Measurements from ENCODE around the gene SLC25A36.
"Not testable (repeated sequence)": the region's sequence is repeated elsewhere in the genome, so short reads cannot be mapped to it uniquely, and the experiment has no call there.

SLC25A36 gene

DNA sequence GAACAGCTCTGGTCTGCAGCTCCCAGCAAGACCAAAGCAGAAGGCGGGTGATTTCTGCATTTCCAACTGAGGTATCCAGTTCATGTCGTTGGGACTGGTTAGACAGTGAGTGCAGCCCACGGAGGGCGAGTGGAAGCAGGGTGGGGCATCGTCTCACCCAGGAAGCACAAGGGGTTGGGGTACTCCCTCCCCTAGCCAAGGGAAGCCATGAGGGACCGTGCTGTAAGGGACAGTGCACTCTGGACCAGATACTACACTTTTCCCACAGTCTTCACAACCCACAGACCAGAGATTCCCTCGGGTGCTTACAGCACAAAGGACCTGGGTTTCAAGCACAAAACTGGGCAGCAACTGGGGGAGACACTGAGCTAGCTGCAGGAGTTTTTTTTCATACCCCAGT is 8.5 kb upstream of the SLC25A36 start:
- DNase-seq, result no peak

GRCh38 chr3:140933552-140933951 is 8.1 kb upstream of the SLC25A36 start:
- DNase-seq, result no peak

DNA sequence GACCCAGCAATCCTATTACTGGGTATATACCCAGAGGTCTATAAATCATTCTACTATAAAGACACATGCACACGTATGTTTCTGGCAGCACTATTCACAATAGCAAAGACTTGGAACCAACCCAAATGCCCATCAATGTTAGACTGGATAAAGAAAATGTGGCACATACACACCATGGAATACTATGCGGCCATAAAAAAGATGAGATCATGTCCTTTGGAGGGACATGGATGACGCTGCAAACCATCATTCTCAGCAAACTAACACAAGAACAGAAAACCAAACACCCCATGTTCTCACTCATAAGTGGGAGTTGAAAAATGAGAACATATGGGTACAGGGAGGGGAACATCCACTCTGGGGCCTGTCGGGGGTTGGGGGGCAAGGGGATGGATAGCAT is 2.3 kb upstream of the SLC25A36 start:
- not testable (repeated sequence) for DNase-seq

DNA sequence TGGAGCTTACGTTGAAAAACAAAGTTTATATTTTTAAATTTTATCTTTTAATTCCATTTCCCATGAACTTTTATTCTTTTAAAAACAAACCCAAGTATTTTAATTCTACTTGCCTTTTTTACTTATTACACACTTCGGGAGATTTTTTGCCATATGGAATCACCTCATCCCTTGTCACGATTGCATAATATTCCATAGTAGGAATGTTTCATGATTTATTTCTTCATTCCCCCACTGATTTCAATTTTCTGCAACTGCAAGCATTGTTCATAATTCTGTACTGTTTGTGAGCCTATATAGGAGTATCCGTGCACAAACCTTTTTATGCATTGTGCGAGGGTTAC is 574 bp upstream of the SLC25A36 start:
- no peak for DNase-seq

- DNase-seq, result peak; percentile 66
These were observed 827 bp downstream of the SLC25A36 start for GRCh38 chr3:140942221-140943104.

- DNase-seq, result no peak
These were observed 2.3 kb downstream of the SLC25A36 start for GRCh38 chr3:140943781-140944552.

- DNase-seq, result no peak
These were observed 7.0 kb downstream of the SLC25A36 start for GRCh38 chr3:140948460-140949249.

- no peak for DNase-seq
These were observed 8.5 kb downstream of the SLC25A36 start for GRCh38 chr3:140950144-140950543.

GRCh38 chr3:140950863-140951262 is 9.2 kb downstream of the SLC25A36 start:
- no peak for DNase-seq

DNA sequence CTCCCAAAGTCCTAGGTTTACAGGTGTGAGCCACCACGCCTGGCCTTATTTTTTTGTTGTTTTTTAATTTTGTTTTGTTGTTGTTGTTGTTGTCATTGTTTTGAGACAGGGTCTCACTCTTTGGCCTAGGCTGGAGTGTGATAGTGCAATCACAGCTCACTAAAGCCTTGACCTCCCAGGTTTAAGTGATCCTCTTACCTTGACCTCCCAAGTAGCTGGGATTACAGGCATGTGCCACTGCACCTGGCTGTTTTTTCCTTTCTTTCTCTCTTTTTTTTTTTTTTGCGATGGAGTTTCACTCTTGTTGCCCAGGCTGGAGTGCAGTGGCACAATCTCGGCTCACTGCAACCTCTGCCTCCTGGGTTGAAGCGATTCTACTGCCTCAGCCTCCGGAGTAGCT is 10.1 kb downstream of the SLC25A36 start:
- not testable (repeated sequence) for DNase-seq

GRCh38 chr3:140953028-140953960 is 11.7 kb downstream of the SLC25A36 start:
- DNase-seq, result peak; percentile 84

- no peak for DNase-seq
These were observed 12.9 kb downstream of the SLC25A36 start for GRCh38 chr3:140954576-140954975.

GRCh38 chr3:140955645-140956044 is 14.0 kb downstream of the SLC25A36 start:
- no peak for DNase-seq

- DNase-seq, result no peak
These were observed 14.6 kb downstream of the SLC25A36 start for GRCh38 chr3:140956058-140956835.

DNA sequence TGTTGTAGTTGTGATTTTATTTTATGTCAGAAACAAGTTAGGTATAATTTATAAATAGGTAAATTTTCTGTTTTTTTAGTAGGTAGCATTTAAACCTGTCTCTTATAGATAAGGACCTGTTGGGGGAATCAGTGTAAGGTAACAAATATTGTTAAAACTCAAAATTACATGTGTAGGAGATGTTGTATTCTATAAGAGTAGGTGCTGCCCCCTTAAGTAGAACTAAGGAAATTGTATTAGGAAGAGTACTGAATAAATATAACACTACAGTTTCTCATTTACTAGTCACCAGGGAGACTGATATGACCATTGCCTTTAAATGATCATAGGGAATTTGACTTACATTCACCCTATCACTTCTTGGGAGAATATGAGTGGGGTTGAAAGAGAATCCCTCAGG is 31.2 kb downstream of the SLC25A36 start:
- DNase-seq, result peak; percentile 12

DNA sequence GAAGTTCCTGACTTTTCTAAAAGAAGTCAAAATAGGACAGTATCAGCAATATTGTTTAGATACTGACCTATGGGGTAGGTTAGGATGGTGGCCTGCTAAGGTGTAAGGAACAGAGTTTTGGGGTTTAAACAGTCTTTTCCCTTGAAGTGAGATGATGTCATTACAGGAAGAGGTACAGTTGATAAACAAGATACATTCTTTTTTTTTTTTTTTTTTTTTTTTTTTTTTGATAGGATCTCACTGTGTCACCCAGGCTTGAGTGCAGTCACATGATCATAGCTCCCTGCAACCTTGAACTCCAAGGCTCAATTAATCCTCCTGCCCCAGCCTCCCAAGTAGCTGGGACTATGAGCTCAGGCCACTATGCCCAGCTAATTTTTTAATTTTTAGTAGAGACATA is 33.3 kb downstream of the SLC25A36 start:
- DNase-seq, result no peak

GRCh38 chr3:140980663-140981062 is 39.0 kb downstream of the SLC25A36 start:
- DNase-seq, result no peak

- not testable (repeated sequence) for DNase-seq
These were observed 46.2 kb downstream of the SLC25A36 start for GRCh38 chr3:140987792-140988191.

DNA sequence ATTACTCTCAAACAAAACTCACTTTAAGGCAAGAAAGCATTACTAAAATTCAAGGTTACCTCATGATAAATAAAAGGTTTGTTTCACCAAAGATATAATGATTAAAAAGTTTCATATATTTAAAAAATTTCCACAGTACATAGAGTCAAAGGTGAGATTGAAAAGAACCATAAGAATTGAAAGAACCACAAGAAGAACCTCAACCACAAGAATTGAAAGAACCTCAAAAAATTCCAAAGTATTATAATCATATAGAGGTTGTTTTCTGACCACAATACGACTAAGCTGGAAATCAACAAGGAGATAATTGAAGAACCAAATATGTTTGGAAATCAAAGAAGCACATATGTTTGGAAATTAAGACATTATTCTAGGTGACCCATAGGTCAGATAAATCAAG is 52.7 kb downstream of the SLC25A36 start:
- peak; percentile 14 for DNase-seq

GRCh38 chr3:140994861-140995260 is 53.2 kb downstream of the SLC25A36 start:
- not testable (repeated sequence) for DNase-seq

DNA sequence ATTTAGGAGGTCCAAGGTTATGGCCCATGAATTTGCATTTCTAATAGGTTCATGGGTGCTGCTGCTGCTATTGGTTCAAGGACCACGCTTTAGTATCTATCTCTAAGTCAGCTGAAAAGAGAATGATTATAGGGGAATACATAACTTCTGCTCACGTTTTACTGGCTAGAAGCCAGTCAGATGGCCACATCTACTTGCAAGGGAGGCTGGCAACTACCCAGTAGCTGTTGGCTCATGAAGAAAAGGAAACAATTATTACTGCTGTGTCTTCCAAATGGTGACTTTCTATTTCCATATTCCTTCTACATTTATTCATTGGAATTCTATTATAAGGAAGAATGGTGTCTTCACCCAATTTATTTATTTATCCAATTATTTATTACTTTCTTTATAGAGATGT is 54.2 kb downstream of the SLC25A36 start:
- DNase-seq, result no peak
